NT2/D1 (cell line): ENCODE results near the gene HNRNPR.

ENCODE experiments used
- DNase-seq: peaks from one replicate; pipeline ENCODE4 v3.0.0-alpha.2; 2011; ENCODE audit warnings: low read depth, low spot score
- H3K27me3 ChIP-seq: 2 replicates; pipeline ENCODE4 v1.6.0; 2011; ENCODE audit warnings: mild to moderate bottlenecking; ENCODE audit not compliant: insufficient read length, insufficient read depth
- H3K36me3 ChIP-seq: 2 replicates; pipeline ENCODE4 v1.6.1; 2011; ENCODE audit warnings: mild to moderate bottlenecking, low read length, mixed read lengths; ENCODE audit not compliant: insufficient read depth, insufficient read length
- H3K4me1 ChIP-seq: 2 replicates; pipeline ENCODE4 v1.5.1; 2011; ENCODE audit not compliant: insufficient read depth, insufficient read length
- H3K4me3 ChIP-seq: 2 replicates; pipeline ENCODE4 v1.5.1; 2011; ENCODE audit warnings: low read depth; ENCODE audit not compliant: insufficient read length
- H3K9ac ChIP-seq: 2 replicates; pipeline ENCODE4 v1.6.0; 2011; ENCODE audit warnings: low read depth; ENCODE audit not compliant: insufficient read length
- H3K9me3 ChIP-seq: 2 replicates; pipeline ENCODE4 v1.5.1; 2011; ENCODE audit warnings: mild to moderate bottlenecking, low read length; ENCODE audit not compliant: insufficient read depth
- SUZ12 ChIP-seq: IDR thresholded peaks from 2 replicates; pipeline ENCODE4 v1.6.1; 2011; ENCODE audit not compliant: insufficient read length, insufficient read depth; ENCODE audit errors: extremely low read depth
- YY1 ChIP-seq: IDR thresholded peaks from 2 replicates; pipeline ENCODE4 v1.6.1; 2011; ENCODE audit not compliant: insufficient read length, insufficient read depth
- ZNF274 ChIP-seq: IDR thresholded peaks from 2 replicates; pipeline ENCODE4 v1.6.1; 2011; ENCODE audit warnings: mild to moderate bottlenecking, low read depth, low read length

HNRNPR gene

DNA sequence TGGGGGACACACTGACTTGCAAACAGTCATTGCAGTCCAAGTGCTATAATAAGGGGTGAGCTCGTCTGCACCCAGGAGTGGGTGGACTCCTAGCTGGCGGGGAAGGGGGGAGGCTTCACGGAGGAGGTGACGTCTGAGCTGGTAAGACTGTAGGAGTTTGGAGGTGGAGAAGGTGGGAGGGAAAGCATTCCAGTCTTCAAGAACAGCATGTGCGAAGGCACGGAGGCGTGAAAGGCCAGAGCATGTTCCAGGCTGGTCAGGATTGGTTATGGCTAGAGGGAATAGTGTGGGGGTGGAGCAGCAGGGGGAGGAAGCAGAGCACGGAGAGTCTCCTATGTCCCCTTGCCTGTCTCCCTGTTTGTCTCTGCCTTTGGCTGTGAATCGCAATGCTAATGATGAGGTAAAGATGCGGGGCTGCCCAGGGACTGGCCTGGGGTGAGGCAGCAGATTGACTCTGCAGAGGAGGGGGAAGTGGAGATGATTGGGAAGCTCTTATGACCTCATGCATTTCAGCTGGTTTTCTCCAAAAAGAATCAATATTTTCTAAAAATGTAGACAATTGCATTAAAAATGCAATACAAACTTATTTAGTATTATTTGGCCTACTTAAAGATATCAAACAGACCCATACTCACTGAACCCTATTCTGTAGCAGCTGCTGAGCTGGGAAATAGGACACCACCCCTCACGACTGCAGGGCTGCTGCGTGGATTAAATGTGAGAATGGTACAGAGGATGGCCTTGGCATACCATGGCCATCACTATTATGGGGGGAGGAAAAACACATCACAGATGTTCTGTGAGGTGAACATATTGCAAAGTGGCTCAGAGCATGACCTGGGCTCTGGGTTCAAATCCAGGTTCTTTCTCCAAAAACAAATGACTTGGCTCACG, 28.1 kb upstream of the HNRNPR start:
- Histone ChIP-seq H3K9me3 (no peaks in the 10 kb centered on the region), H3K4me1 (peaks cover 13% of the 10 kb centered on the region), H3K36me3 (no peaks in the 10 kb centered on the region), H3K4me3 (no peak overlapping the region), H3K9ac (no peak overlapping the region), H3K27me3 (peaks cover 80% of the 10 kb centered on the region)
- no peak for TF ChIP-seq YY1
- no peak for TF ChIP-seq SUZ12
- TF ChIP-seq ZNF274 = no peak
- DNase-seq = no peak

DNA sequence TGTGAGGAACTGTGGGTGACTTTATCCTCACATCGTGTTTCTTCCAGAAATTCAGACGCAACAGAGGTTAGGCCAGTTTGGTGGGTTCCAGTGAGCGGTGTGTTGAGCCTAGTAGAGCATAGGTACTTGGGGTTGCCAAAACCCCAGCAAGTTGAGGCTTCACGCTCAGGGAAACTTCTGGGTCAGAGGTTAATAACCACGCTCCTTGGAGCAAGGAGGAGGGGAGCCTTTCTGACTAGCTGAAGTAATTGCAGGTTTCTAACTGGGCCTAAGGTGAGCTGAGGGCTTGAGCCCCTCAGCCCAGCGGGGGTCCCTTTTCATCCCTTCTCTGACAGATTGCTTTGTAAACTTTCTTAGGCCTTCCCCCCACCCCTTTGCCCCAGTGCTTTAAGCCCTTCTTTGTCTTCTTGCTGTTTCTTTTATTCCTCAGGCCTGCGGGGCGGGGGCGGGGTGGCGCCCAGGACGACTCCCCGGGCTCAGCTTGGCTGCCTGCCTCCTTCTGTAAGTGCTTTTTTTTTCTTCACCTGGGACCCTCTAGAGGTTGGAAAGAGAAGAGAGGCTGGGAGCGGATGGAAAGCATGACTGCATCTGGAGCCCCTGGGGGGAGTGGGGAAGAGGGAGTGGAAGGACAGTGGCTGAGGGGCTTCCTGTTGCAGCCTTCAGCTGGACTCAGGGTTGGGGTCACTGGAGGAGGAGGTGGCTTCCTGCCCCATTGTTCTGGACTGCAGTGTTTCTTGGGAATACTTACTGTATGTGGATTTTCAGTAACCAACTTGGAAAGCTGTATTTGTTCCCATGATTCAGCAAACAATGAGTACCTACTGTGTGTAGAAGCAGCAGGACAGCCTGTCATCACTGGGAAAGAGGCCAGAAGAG, 26.9 kb upstream of the HNRNPR start:
- Histone ChIP-seq H3K9me3 (peaks cover 9% of the 10 kb centered on the region), H3K4me1 (peaks cover 13% of the 10 kb centered on the region), H3K27me3 (peaks cover 83% of the 10 kb centered on the region), H3K9ac (no peak overlapping the region), H3K4me3 (no peak overlapping the region), H3K36me3 (peaks cover 9% of the 10 kb centered on the region)
- DNase-seq = peak; percentile 92
- no peak for TF ChIP-seq SUZ12
- TF ChIP-seq ZNF274 = no peak
- no peak for TF ChIP-seq YY1

GRCh38 chr1:23370330-23370708, 26.2 kb upstream of the HNRNPR start:
- H3K9ac ChIP-seq = no peak overlapping the region
- no peak overlapping the region for H3K4me3 ChIP-seq
- peaks cover 80% of the 10 kb centered on the region for H3K27me3 ChIP-seq
- H3K36me3 ChIP-seq = peaks cover 9% of the 10 kb centered on the region
- TF ChIP-seq YY1 (no peak), ZNF274 (no peak), SUZ12 (no peak)
- H3K9me3 ChIP-seq = peaks cover 12% of the 10 kb centered on the region
- no peak for DNase-seq
- peaks cover 13% of the 10 kb centered on the region for H3K4me1 ChIP-seq

GRCh38 chr1:23369335-23370013, 25.4 kb upstream of the HNRNPR start, which contains the start of gene ZNF436:
Gene ZNF436, minus strand, starts transcription at chr1:23369836. Its CDS starts 1,831 bp downstream, at chr1:23368005.
- Histone ChIP-seq H3K4me1 (peaks cover 13% of the 10 kb centered on the region), H3K27me3 (peaks cover 77% of the 10 kb centered on the region)
- TF ChIP-seq SUZ12 (no peak), YY1 (no peak), ZNF274 (no peak)

DNA sequence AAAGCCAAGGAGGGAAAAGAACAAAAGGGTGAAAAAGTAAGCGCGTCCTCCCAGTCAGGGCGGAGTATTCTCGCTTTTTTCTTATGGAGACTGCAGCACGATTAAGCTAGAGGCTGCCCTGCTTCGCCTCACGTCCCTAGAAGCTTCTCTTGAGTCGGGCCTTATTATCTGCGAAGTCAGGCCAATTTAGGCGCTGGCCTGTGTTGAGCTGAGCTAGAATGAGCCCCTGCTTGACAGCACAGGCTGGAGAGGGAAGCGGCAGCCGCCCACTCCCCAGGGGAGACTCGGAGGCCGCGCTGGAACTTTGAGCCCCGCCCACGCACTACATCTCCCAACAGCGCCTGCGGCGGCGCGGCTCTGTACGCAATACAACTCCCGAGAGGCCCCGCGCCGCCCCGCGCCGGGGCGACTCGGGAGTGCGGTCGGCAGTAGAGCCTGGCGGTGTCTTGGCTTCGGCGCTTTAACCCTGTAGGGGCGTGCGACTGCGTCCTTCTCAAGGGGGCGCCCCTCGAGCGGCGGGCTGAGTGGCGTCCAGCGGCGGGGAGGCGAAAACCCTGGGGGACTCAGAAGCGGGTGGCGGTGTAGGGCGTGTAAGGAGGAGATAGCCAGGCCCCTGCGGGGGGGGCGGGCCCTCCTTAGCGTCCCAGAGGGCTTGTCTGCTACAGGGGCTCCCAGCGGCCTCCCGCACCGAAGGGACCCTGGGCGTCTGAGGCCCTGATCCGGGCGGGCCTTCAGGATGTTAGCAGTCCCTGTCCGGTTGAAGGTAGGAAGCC, 24.7 kb upstream of the HNRNPR start:
- TF ChIP-seq ZNF274 (no peak), YY1 (no peak), SUZ12 (no peak)
- Histone ChIP-seq H3K4me3 (peak overlapping the region; percentile 47), H3K36me3 (peaks cover 9% of the 10 kb centered on the region), H3K9ac (peak overlapping the region; percentile 93), H3K4me1 (peaks cover 13% of the 10 kb centered on the region), H3K9me3 (peaks cover 24% of the 10 kb centered on the region), H3K27me3 (peaks cover 72% of the 10 kb centered on the region)
- peak; percentile 76 for DNase-seq

More at GRCh38 chr1:23369335-23370013, 25.4 kb upstream of the HNRNPR start, which contains the start of gene ZNF436:
- Histone ChIP-seq H3K9me3 (peaks cover 17% of the 10 kb centered on the region), H3K4me3 (peak within 1 kb of the TSS; percentile 47), H3K36me3 (peaks cover 9% of the 10 kb centered on the region), H3K9ac (peak within 1 kb of the TSS; percentile 93)
- no peak for DNase-seq
